ENCODE measurements around the gene MCUB.

- TF ChIP-seq CTCF (IDR thresholded peaks at IDR 0.05) (no peak), POLR2A (IDR thresholded peaks at IDR 0.05) (no peak)
These were observed 12.1 kb downstream of the MCUB start for GRCh38 chr4:109572154-109572553.
